HepG2 (cell line): ENCODE data around the gene SF3B6. TPM values are rescaled to one million over a fixed set of nuclear protein-coding genes. Genes with fewer than 3 reads are reported as not detected.

Experiments used
- NFAT5 ChIP-seq: sonication (generic); formaldehyde crosslinking; IDR thresholded peaks from 2 replicates; pipeline ENCODE4 v1.4.0; 2020; ENCODE audit warnings: missing genetic modification reagents
- NFATC3 ChIP-seq: sonication (generic); formaldehyde crosslinking; IDR thresholded peaks from 2 replicates; pipeline ENCODE4 v1.5.1; 2020; ENCODE audit warnings: mild to moderate bottlenecking, missing genetic modification reagents
- NPAS2 ChIP-seq: sonication (generic); formaldehyde crosslinking; IDR thresholded peaks from 2 replicates; pipeline ENCODE4 v1.8.0; 2022; ENCODE audit warnings: mild to moderate bottlenecking, missing genetic modification reagents, borderline replicate concordance
- NR3C1 ChIP-seq: sonication (generic); formaldehyde crosslinking; IDR thresholded peaks from 2 replicates; pipeline ENCODE4 v1.4.0; 2020; ENCODE audit warnings: missing genetic modification reagents
- PRPF4 ChIP-seq: fragments of 200-400 bp; formaldehyde crosslinking; IDR thresholded peaks from 2 replicates; pipeline ENCODE4 v1.6.1; 2016; ENCODE audit warnings: low read length, low read depth; ENCODE audit not compliant: poor library complexity, severe bottlenecking
- TRIM22 ChIP-seq: fragments of 450-650 bp; IDR thresholded peaks from 2 replicates; pipeline ENCODE4 v1.6.1; 2017
- ZMAT3 ChIP-seq: sonication (generic); formaldehyde crosslinking; conservative IDR thresholded peaks from 2 replicates; pipeline ENCODE4 v1.7.0; 2021; ENCODE audit warnings: missing genetic modification reagents
- ZNF136 ChIP-seq: sonication (generic); formaldehyde crosslinking; IDR thresholded peaks from 2 replicates; pipeline ENCODE4 v1.8.1; 2022; ENCODE audit warnings: low read depth, mild to moderate bottlenecking, moderate library complexity, missing genetic modification reagents
- ZNF207 ChIP-seq: fragments of 450-650 bp; IDR thresholded peaks from 2 replicates; pipeline ENCODE4 v1.6.1; 2016; ENCODE audit warnings: antibody characterized with exemption, borderline replicate concordance
- ZNF407 ChIP-seq: sonication (generic); formaldehyde crosslinking; IDR thresholded peaks from one replicate; pipeline ENCODE4 v1.5.1; 2020; ENCODE audit warnings: mild to moderate bottlenecking, missing genetic modification reagents; ENCODE audit errors: not compliant biosample characterization
- ZNF569 ChIP-seq: sonication (generic); formaldehyde crosslinking; IDR thresholded peaks from 2 replicates; pipeline ENCODE4 v1.5.0; 2020; ENCODE audit warnings: mild to moderate bottlenecking, missing genetic modification reagents, moderate library complexity, borderline replicate concordance
- polyA plus RNA-seq, 8 experiments: library from polyadenylated mRNA; depleted of rRNA in 3 of 8; stranded (reverse) in 7 of 8; unstranded in 1 of 8; fragments of >200 nt; fragmentation: Illumina TruSeq in 4 of 8; extraction: Trizol in 4 of 8; gene quantifications; 2 replicates each; pipeline versions ENCODE4 v1.2.1 to v1.2.3, GENCODE V29; 2011 to 2016; ENCODE audit warnings: low read depth in 4 of 8, missing spikeins in 1 of 8, mixed read lengths in 1 of 8; ENCODE audit not compliant: insufficient read depth in 1 of 8
- total RNA-seq, 5 experiments: library from RNA; depleted of rRNA; stranded (reverse); fragments of >200 nt; fragmentation: Illumina TruSeq; extraction: Trizol; gene quantifications; 2 replicates each; pipeline ENCODE4 v1.2.3, GENCODE V29; 2016; ENCODE audit warnings: low read depth in 1 of 5

Gene SF3B6
- total and polyA plus RNA-seq, 2 of the 13 experiments (the other 11 are each of a cell fraction or from before 2014, with no cell fraction given), result 177 to 182 TPM

GRCh38 chr2:24084386-24085199, 8.5 kb upstream of the SF3B6 start, which contains the start of gene TP53I3 (continued):
- TF ChIP-seq NFAT5 (peak; percentile 45; the same call in 1 of the 2 replicates), ZNF207 (no peak), ZNF407 (CRISPR knock-in tag) (peak; percentile 82), NFATC3 (CRISPR knock-in tag) (peak; percentile 53; the same call in 1 of the 2 replicates), NR3C1 (no peak), ZNF569 (CRISPR knock-in tag) (0 out of 2 replicates have a peak, but pooled peaks have one; percentile 20), NPAS2 (CRISPR knock-in tag) (no peak), PRPF4 (no peak), ZNF136 (CRISPR knock-in tag) (no peak; the same call in 1 of the 2 replicates), TRIM22 (no peak), ZMAT3 (CRISPR knock-in tag) (peak; percentile 93)
